Cardiac septum (tissue), 1 donor: ENCODE data around the gene WDR83. TPM values are rescaled to one million over a fixed set of nuclear protein-coding genes. Genes with fewer than 3 reads are reported as not detected.
"Not testable (repeated sequence)": the region's sequence is repeated elsewhere in the genome, so short reads cannot be mapped to it uniquely, and the experiment has no call there.

Experiments used
- DNase-seq: peaks from one replicate; pipeline ENCODE4 v3.0.0-alpha.2; 2020; ENCODE audit warnings: low spot score
- intact Hi-C: fragments of 100-400 bp; cut with DNase I; formaldehyde crosslinking; loops from one replicate; pipeline ENCODE4 v1.14.0; 2022
- total RNA-seq: library from RNA; stranded (reverse); fragmentation: NEBNext Ultra II Directional; extraction: Animal tissue kit (Norgen Biotek cat#: 25700); gene quantifications from one replicate; pipeline ENCODE4 v1.2.1, GENCODE V29; 2021
- donor health status: DM: no; HTN: no; CAD: no.

Gene WDR83
- total RNA-seq, 1 donor from 2014 or later: 10.0 TPM

DNA sequence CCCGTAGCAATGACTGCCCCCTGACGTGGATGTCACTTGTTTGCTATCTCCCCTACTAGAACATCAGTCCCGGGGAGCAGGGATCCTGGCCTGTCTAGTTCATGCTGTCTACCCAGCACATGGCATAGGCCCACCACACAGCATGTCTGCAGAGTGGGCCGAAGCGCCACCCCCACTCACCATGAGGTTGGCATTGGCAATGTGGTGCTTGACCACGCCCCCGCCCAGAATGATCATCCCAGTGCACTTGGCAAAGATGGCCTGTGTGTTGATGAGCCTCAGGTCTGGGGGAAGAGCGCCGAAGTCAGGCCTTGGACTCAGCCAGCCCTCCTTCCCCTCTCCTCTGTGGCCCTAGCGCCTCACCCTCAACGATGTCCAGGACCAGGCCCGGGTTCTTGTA, 10.3 kb downstream of the WDR83 start:
- DNase-seq: no peak
- intact Hi-C loops: loop anchor here (10.0 kb wide), 1 partner anchor 168 kb away; no protein-coding TSS in a partner anchor

DNA sequence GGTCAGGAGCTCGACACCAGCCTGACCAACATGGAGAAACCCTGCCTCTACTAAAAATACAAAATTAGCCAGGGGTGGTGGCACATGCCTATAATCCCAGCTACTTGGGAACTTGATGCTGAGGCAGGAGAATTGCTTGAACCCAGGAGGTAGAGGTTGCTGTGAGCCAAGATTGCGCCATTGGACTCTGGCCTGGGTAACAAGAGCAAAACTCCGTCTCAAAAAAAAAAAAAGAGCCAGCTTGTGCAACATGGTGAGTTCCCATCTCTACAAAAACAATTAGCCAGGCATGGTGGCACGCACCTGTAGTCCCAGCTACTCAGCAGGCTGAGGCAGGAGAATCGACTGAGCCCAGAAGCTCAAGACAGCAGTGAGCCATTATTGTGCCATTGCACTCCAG, 11.4 kb downstream of the WDR83 start:
- not testable (repeated sequence) for DNase-seq
- intact Hi-C loops: loop anchor here (10.0 kb wide), 1 partner anchor 167 kb away; no protein-coding TSS in a partner anchor

DNA sequence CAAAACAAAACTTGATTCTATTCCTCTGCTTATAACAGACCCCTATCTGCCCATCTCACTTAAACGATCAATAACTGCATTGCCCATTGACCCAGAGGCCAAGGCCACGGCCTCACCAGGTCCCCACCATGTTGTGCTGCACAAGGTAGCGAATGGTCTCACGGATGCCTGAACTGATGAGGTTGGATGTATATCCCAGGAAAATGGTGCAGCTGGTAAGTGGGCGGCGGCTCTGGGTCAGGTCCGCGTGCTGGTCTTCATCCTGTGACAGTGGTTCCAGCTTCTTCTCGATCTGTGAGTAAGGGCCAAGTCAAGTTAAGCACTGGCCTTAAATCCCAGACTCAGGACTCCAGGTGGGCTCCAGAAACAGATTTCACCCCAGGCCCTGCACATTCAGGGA, 13.4 kb downstream of the WDR83 start:
- intact Hi-C loops: loop anchor here (5.0 kb wide), 1 partner anchor 122 kb away; the partner anchor contains the start of genes PRDX2 and THSD8
- DNase-seq: no peak

DNA sequence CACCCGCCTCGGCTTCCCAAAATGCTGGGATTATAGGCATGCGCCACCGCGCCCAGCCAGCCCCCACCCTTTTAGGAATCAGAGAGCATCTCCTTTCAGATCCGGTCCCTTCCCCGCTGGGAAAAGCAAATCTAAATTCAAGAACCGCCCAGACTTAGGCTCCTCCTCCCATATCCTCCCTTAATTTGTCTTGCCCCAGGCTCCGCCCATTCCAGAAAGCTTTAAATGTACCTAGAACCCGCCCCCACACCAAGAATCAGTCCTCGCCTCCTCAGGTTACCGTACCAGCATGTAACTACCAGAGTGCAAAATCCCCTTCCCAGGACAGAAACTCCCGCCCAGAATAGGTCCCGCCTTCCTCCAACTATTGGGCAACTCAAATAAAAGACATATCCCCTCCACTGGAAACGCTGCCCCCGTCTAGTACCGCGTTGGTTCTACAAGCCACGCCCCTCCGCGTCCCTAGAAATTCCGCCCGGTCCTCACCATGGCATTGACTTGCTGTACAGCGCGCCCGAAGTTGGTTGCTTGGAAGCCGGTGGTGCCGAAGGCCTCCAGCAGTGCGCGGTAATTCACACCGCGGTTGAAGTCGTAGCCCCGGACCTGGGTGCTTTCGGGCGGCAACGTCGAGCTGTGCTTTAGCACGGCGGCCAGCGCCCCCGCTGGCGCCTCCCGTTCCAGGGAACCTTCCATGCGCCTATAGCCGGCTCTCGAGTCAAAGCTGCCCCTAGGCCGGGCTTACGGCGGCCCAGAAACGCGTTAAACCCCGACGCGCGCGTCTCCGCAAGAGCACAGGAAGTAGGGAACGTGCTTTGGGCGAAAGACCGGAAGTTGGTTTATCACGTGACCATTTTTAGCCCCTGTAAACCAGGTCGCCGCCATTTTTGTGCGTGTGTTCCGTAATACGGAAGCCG, 14.7 kb downstream of the WDR83 start, which contains the start of gene DHPS:
Gene DHPS, minus strand, starts transcription at position 807 of the 914 bp plus-strand sequence. Its CDS starts 114 bp downstream, at position 693.
- intact Hi-C loops: loop anchor here (1.0 to 5.0 kb wide), 2 partner anchors 12 to 121 kb away; partner anchors contain the start of genes PRDX2 and THSD8
- peak; percentile 95 for DNase-seq

DNA sequence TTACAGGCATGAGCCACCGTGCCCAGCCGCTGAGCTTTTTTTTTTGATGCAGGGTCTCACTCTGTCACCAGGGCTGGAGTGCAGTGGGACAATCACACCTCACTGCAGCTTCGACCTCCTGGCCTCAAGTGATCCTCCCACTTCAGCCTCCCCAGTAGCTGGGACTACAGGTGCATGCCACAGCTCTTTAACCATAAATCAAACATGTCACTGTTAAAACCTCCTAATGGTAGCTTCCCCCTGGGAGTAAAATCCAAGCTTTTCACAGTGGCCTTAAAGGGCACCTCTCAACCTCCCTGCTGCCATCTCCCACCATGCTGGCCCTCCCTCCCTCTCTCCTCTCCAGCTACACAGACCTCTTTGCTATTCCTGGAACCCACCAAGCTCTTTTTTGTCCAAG, 19.2 kb downstream of the WDR83 start:
- intact Hi-C loops: no loop called here
- DNase-seq: no peak

DNA sequence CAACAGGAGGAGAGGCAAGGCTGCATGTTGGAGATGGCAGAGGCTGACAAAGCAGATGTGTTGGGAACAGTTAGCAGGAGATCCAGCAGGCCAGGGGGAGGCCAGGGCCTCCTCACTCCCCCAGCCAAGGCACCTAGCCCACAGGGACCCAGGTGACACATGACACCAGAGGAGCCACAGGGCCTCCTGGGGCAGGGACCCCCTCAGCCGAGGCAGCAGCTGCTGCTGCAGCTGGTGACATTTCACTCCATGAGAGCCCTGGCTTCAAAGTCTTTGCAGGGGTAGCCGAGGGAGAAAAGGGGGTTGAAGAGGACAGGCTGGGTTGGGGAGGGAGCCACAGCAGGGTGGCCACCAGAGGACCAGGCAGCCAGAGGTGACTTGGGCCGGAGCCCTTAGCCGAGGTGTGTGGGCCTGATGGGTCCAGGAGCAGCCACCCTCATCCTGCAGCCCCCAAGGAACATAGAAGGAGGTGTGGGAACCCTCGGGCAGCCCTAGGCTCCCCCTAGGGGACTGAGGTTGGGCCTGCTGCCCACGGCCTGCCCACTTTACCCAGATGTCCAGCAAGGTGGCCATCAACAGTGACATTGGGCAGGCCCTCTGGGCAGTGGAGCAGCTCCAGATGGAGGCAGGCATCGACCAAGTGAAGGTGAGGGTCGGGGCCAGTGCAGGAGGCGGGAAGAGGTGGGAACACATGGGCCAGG, 21.0 kb downstream of the WDR83 start, which contains the start of gene GNG14:
Gene GNG14, plus strand, starts transcription at position 503 of the 701 bp plus-strand sequence. Its CDS starts 51 bp downstream, at position 554.
- intact Hi-C loops: no loop called here

DNA sequence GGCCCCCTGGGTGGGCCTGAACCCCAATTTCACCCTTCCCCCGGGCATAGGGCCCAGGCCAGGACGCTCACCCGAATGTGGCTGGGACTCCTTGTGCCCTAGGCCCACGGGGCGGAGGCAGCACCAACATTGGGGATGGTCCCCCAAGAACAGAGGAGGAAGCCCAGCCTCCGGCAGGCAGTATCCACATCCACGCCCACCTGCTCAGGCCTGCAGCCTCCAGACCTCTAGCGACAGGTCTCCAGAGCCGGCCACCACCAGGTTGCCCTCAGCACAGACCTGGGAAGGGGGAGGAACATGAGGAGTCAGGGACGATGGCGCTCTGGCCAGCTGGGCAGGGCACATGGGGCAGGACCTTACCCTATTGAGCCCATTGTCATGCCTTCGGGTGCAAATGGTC, 22.4 kb downstream of the WDR83 start:
- DNase-seq: no peak
- intact Hi-C loops: no loop called here

More for the DNA sequence above, 21.0 kb downstream of the WDR83 start, which contains the start of gene GNG14:
- DNase-seq: no peak

DNA sequence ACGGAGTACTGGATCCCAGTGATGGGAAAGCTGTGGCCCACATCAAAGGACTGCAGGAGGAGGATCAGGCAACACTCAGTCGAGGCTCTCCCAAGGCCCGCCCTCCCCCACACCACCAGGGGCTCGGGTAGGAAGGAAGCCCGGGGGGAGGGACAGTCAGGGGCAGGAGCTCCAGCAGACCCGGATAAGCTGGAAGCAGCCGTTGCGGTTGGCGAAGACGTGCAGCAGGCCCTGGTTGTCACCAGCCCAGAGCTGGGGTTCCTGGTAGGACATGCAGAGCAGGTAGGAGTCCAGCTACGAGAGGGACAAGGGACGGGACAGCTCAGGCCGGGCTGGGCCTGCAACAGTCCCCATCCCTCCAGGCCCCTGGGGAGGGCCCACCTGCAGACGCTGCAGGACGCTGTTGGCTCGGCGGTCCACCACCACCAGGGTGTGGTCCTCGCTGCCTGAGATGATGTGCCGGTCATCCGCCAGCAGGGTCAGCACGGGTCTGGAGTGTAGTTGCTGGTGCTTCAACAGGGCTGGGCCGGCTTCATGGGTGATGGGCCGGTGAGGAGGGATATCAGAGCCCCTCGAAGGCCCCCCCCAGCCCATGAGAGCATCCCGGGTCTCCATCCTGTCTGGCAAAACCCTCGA, 23.1 kb downstream of the WDR83 start:
- intact Hi-C loops: no loop called here
- no peak for DNase-seq

DNA sequence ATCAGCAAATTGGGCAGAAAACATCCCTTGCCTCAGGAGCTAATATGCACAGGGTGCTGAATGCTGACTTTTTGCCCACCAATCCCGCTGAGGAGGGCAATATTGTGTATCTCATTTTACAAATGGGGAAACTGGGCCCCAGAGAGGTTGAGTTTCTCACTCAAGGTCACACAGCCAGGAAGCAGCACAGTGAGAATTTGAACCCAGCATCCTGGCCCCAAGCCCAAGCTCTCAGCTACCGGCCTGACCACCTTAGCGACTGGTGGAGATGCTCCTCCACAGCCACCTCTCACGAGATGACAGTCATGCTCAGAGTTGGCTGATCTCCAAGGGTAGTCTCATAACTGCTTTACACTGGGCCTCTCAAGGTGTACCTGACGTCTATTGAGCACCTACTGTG, 26.4 kb downstream of the WDR83 start:
- intact Hi-C loops: no loop called here
- DNase-seq: no peak

DNA sequence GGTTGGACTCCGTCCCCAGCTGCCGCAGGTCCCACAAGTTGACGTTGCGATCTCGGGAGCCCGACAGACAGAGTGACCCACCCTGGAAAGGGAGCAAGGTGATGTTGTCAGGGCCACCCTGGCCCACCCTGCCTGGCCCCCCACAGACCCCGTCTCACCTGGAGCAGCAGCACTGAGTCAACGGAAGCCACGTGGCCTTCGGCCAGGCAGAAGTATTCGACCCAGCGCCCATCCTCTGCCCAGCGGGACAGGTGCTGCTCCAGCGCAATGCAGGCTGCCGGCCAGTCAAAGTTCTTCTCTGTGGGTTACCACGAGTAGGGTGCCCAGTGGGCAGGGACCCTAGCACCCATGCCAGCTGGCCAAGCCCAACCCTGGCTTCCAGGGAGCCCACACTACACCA, 28.0 kb downstream of the WDR83 start:
- intact Hi-C loops: no loop called here
- no peak for DNase-seq

DNA sequence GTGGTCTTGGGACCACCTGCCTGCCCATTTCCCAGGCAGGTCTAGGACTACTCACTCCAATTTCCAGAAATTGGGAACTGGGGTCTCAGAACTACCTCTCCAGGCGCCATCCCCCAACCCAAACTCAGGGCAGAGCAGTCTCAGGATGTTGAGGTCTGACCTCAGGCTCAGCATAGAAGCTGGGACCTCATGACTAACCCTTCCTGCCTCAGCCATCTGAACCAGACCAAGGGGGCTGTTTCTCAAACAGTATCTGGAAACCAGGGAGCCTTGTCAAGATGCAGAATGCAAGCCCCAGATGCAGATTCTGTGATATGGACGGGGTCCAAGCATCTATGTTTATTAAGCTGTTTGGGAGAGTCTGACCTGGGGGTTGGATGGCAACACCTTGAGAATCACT, 28.5 kb downstream of the WDR83 start:
- intact Hi-C loops: no loop called here
- DNase-seq: no peak

DNA sequence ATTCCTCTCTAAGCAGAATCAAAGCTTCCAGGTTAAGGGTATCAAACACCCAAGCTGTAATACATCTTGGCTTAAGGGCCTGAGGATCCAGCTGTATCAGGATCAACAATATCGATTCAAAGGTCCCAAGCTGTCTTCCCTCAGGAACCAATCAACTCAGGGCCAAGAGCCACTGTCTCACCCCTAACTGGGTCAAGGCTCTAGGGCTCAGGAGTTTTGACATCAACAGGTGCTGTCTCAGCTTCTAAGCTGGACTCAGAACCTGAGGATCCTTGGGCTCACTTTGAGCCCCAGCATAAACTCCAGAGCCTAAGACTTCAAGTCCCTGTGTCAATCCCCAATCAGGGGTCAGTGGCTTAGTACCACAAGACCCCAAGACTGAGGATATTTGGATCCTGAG, 28.9 kb downstream of the WDR83 start:
- no peak for DNase-seq
- intact Hi-C loops: no loop called here

DNA sequence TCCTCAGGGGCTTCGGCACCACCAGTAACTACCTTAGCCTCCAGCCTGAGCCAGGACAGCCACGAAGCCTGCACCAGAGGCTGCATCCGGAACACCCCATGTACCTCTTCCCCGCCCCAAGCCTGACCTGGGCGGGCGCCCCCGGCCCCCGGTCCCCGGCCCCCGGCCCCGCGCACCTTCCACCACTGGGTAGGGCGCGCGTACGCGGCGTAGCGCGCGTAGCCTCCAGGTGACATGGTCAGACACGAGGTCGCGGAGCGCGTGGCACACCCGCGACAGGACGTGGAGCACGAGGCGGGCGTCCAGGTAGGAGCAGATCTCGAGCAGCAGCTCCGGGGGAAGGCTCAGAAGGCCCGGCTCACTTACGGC, 29.4 kb downstream of the WDR83 start:
- intact Hi-C loops: no loop called here
- no peak for DNase-seq

DNA sequence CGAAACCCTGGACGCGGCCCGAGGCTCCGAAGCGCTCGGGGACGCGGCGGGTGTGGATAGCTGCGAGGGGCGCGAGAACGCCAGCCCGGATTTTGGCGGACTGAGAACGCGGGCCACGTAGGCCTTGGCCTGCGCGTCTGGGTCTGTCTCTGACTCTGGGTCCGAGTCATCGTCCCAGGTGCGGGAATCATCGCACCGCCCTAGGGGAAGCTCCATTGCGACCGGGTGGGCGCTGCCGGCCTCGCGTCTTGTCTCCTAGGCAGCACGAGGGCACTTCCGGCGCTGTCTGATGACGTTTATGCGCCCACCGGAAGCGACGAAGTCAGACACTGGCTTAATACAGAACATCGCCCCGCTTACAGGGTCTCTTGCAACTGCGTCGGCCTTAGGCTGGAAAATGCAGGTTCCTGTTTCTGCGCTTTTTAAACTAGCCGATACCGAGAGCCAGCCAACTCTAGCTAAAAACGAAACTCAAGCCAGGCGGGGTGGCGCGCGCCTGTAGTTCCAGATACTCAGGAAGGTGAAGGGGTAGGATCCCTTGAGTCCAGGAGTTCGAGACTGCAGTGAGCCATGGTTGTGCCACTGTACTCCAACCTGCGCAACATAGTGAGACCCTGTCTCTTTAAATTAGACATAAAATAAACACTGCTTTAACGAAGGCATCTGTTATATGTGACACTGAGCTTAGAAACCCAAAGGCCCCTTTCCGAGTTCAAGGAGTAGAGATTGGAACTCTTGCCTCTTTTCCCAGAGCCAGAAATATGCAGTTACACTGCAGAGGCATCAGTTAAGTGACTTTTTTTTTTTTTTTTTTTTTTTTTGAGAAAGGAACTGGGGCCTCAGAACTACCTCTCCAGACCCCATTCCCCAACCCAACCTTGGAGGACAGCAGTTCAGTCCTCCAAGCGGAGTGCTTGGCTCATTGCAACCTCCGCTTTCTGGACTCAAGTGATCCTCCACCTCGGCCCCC, 30.0 kb downstream of the WDR83 start, which contains the start of gene FBXW9:
Gene FBXW9, minus strand, starts transcription at position 266 of the 970 bp plus-strand sequence. Its CDS starts 50 bp downstream, at position 216.
- peak; percentile 96 for DNase-seq
- intact Hi-C loops: no loop called here

DNA sequence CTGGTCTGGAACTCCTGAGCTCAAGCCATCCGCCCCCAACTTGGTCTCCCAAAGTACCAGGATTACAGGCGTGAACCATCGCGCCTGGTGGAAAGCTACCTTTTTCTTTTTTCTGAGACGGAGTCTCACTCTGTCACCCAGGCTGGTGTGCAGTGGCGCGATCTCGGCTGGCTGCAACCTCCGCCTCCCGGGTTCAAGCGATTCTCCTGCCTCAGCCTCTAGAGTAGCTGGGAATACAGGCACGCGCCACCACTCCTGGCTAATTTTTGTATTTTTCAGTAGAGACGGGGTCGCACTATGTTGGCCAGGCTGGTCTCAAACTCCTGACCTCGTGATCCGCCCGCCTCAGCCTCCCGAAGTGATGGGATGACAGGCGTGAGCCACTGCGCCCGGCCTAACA, 30.8 kb downstream of the WDR83 start:
- intact Hi-C loops: not testable (repeated sequence)

DNA sequence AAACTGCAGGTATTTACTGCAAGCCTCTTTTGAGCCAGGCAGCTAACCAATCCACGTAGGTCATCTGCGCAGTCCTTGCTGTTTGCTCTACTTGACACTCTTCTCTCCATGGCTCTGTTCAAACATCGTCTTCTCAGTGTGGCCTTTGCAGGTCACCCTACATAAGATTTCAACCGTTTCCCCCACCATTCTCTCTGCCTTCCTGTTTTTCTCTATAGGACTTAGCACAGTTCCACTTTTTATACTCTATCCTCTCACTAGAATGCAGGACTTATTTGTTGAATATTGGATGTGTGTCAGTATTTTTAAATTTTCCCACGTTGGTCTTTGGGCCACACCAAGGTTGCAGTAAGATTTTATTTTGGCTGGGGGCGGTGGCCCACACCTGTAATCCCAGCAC, 31.5 kb downstream of the WDR83 start:
- intact Hi-C loops: no loop called here

More for the DNA sequence above, 30.8 kb downstream of the WDR83 start:
- DNase-seq: not testable (repeated sequence)

DNA sequence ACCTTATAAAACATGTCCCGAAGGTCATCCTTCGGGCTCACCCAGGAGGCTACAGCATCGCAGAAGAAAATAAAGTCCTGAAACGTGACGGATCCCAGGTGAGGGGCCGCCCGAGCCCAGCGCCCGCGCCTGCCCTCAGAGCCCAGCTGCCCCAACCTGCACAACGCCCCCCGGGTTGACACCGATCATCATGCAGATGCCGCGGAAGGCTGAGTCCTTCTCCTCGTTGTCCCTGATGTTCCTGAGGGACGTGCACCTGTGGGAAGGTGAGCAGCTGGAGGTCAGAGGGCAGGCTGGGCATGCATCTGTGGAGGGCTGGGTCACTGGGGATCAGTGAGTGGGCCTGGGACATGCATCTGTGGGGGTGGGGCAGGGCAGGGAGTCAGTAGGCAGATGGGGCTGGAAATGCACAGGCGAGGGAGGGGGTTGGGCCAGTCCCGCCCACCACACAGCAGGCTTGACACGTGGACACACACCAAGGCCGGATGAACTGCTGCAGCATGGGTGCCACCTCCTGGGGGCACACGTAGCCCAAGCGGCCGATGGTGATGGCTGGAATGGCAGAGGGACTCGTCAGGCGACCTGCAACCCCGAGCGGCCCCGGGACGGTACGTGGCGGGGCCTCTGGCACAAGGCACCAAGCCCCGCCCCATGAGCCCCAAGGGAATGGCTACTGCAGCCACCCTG, 35.1 kb downstream of the WDR83 start:
- intact Hi-C loops: no loop called here
- no peak for DNase-seq

More for the DNA sequence above, 31.5 kb downstream of the WDR83 start:
- DNase-seq: no peak

DNA sequence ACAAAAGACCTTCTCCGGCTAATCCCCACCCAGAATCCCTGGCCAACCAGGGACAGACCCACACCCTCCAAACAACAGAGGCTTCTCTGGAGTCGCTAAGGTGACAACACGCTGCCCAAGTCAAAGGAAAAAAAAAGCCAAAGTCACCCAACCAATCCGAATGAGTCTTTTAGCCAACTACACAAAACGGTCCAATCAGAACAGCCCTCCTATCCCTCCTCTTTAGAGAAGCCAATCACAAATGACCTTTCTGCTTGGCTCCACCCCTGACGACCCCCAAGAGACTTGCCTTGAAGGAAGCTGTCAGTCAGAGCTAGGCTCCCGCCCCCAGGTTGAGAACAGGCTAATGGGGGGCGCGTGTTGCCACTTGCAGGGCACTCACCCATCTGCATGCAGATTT, 36.4 kb downstream of the WDR83 start:
- no peak for DNase-seq
- intact Hi-C loops: no loop called here
